22Rv1 (cell line): ENCODE results near the gene ENPP4.
"Not testable (repeated sequence)": the region's sequence is repeated elsewhere in the genome, so short reads cannot be mapped to it uniquely, and the experiment has no call there.

ENCODE experiments used
- ZFX ChIP-seq: fragments of 450-650 bp; IDR thresholded peaks from 2 replicates; pipeline ENCODE4 v1.6.1; 2017; ENCODE audit warnings: antibody characterized with exemption, borderline replicate concordance
- TF ChIP-seq, protein P1 (sequence below): fragments of 450-650 bp; IDR thresholded peaks from 2 replicates; pipeline ENCODE4 v1.5.1; 2017; ENCODE audit warnings: mild to moderate bottlenecking

DNA sequence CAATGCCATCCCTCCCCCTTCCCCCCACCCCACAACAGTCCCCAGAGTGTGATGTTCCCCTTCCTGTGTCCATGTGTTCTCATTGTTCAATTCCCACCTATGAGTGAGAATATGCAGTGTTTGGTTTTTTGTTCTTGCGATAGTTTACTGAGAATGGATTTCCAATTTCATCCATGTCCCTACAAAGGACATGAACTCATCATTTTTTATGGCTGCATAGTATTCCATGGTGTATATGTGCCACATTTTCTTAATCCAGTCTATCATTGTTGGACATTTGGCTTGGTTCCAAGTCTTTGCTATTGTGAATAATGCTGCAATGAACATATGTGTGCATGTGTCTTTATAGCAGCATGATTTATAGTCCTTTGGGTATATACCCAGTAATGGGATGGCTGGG, 1.5 kb downstream of the ENPP4 start:
- TF ChIP-seq, protein P1, sequence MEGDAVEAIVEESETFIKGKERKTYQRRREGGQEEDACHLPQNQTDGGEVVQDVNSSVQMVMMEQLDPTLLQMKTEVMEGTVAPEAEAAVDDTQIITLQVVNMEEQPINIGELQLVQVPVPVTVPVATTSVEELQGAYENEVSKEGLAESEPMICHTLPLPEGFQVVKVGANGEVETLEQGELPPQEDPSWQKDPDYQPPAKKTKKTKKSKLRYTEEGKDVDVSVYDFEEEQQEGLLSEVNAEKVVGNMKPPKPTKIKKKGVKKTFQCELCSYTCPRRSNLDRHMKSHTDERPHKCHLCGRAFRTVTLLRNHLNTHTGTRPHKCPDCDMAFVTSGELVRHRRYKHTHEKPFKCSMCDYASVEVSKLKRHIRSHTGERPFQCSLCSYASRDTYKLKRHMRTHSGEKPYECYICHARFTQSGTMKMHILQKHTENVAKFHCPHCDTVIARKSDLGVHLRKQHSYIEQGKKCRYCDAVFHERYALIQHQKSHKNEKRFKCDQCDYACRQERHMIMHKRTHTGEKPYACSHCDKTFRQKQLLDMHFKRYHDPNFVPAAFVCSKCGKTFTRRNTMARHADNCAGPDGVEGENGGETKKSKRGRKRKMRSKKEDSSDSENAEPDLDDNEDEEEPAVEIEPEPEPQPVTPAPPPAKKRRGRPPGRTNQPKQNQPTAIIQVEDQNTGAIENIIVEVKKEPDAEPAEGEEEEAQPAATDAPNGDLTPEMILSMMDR: not testable (repeated sequence)
- not testable (repeated sequence) for TF ChIP-seq ZFX
